Rectal smooth muscle tissue (tissue), 1 donor: ENCODE results near the gene GPR180.
A peak's percentile ranks its signal among the peaks of the same experiment; 100 is the strongest.

Experiments used
- H3K27ac ChIP-seq: one replicate; pipeline ENCODE4 v1.7.0; 2013; ENCODE audit warnings: low read depth, low read length, inconsistent platforms
- H3K27me3 ChIP-seq: one replicate; pipeline ENCODE4 v1.7.0; 2013; ENCODE audit warnings: low read length; ENCODE audit not compliant: control insufficient read depth, insufficient read depth
- H3K36me3 ChIP-seq: one replicate; pipeline ENCODE4 v1.7.0; 2013; ENCODE audit warnings: low read length; ENCODE audit not compliant: control insufficient read depth, insufficient read depth
- H3K4me1 ChIP-seq: one replicate; pipeline ENCODE4 v1.7.0; 2013; ENCODE audit warnings: low read length; ENCODE audit not compliant: control insufficient read depth, insufficient read depth
- H3K4me3 ChIP-seq: one replicate; pipeline ENCODE4 v1.7.0; 2013; ENCODE audit warnings: low read length
- H3K9ac ChIP-seq: one replicate; pipeline ENCODE4 v1.7.0; 2013; ENCODE audit warnings: low read length

Gene GPR180

DNA sequence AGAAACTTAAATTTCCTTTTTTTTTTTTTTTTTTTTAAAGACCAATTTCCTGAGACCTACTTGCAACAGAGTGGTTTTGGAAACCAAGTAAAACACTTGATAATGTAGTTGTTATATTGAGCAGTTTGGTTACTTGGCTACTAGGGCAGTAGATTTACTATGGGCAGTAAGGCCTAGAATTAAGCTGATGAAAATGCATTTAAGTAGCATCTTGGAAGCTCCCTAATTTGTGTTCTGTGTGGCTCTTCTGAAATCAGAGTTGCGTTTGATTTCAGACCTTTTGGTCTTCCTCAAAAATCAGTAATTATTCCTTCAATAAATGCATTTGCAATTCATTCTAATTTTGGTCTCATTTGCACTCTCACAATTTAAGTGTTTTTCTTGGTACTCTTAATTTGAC, 810 bp downstream of the GPR180 start:
- Histone ChIP-seq H3K4me3 (peak overlapping the region; percentile 58), H3K9ac (no peak overlapping the region), H3K4me1 (no peaks in the 10 kb centered on the region), H3K36me3 (peaks cover 2% of the 10 kb centered on the region), H3K27me3 (no peaks in the 10 kb centered on the region), H3K27ac (no peak overlapping the region)

- no peaks in the 10 kb centered on the region for H3K4me1 ChIP-seq
- H3K9ac ChIP-seq, result no peak overlapping the region
- H3K36me3 ChIP-seq, result peaks cover 2% of the 10 kb centered on the region
- H3K27ac ChIP-seq, result no peak overlapping the region
- no peak overlapping the region for H3K4me3 ChIP-seq
- no peaks in the 10 kb centered on the region for H3K27me3 ChIP-seq
Measured at GRCh38 chr13:94607056-94607455, 5.4 kb downstream of the GPR180 start.

- no peak overlapping the region for H3K27ac ChIP-seq
- H3K36me3 ChIP-seq, result peaks cover 2% of the 10 kb centered on the region
- H3K27me3 ChIP-seq, result no peaks in the 10 kb centered on the region
- no peaks in the 10 kb centered on the region for H3K4me1 ChIP-seq
- no peak overlapping the region for H3K9ac ChIP-seq
- H3K4me3 ChIP-seq, result no peak overlapping the region
Measured at GRCh38 chr13:94607939-94608338, 6.3 kb downstream of the GPR180 start.

- no peak overlapping the region for H3K9ac ChIP-seq
Measured at GRCh38 chr13:94608586-94608985, 6.9 kb downstream of the GPR180 start.

DNA sequence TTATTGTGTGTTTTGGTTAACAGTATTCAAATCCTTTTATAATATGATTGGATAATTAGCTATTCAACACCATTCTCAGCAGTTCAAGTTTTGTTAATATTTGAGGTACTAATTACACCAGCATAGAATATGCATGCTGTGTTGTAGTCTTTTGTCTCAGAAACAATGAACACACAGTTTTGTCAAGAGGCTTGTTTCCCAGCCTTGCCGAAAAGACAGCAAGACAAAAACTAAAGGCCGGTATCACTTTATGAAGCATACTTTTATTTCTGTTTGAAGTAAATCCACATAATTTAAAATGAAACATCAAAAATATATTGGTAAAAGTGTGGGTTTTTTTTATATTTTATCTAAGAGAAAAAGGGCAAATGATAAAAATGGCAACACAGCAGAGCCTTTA, 7.5 kb downstream of the GPR180 start:
- no peaks in the 10 kb centered on the region for H3K27me3 ChIP-seq
- H3K4me3 ChIP-seq, result no peak overlapping the region
- peaks cover 2% of the 10 kb centered on the region for H3K36me3 ChIP-seq
- H3K9ac ChIP-seq, result no peak overlapping the region
- no peaks in the 10 kb centered on the region for H3K4me1 ChIP-seq
- H3K27ac ChIP-seq, result no peak overlapping the region

More at GRCh38 chr13:94608586-94608985, 6.9 kb downstream of the GPR180 start:
- no peak overlapping the region for H3K27ac ChIP-seq
- peaks cover 2% of the 10 kb centered on the region for H3K36me3 ChIP-seq
- no peaks in the 10 kb centered on the region for H3K27me3 ChIP-seq
- no peaks in the 10 kb centered on the region for H3K4me1 ChIP-seq
- no peak overlapping the region for H3K4me3 ChIP-seq

DNA sequence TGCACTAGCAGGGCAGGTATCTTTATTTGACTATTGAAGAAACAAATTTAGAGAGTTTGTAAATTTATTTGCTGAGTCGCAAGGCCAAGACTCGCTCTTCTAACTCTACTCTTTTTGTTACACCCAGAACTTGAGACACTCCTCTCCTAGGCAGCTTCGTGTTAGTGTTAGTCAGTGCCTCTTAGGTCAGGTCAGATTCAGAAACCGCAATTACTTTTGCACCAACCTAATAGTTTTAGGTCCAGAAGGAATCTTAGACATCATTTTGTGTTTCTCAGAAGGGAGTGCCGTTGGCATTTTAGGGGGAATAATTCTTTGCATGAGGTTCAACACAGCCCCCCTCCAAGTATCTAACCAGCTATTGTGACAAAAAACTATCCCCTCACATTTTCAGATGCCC, 8.8 kb downstream of the GPR180 start:
- H3K9ac ChIP-seq, result no peak overlapping the region
- no peaks in the 10 kb centered on the region for H3K4me1 ChIP-seq
- no peak overlapping the region for H3K27ac ChIP-seq
- no peak overlapping the region for H3K4me3 ChIP-seq
- no peaks in the 10 kb centered on the region for H3K27me3 ChIP-seq
- H3K36me3 ChIP-seq, result peaks cover 2% of the 10 kb centered on the region

DNA sequence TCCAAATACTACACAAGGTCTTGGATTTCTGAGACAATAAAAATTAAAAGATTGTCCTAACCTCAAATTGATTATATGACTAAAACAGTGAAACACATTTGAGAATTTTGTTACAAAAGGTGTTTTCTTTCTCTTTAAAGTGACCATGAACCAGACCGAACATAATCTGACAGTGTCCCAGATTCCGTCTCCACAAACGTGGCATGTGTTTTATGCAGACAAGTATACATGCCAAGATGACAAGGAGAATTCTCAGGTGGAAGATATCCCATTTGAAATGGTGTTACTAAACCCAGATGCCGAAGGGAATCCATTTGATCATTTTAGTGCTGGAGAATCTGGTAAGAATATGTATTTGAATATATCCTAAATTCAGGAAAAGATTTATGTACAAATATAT, 10.4 kb downstream of the GPR180 start:
- no peaks in the 10 kb centered on the region for H3K36me3 ChIP-seq
- H3K27me3 ChIP-seq, result no peaks in the 10 kb centered on the region
- no peak overlapping the region for H3K27ac ChIP-seq
- no peak overlapping the region for H3K9ac ChIP-seq
- no peaks in the 10 kb centered on the region for H3K4me1 ChIP-seq
- no peak overlapping the region for H3K4me3 ChIP-seq

DNA sequence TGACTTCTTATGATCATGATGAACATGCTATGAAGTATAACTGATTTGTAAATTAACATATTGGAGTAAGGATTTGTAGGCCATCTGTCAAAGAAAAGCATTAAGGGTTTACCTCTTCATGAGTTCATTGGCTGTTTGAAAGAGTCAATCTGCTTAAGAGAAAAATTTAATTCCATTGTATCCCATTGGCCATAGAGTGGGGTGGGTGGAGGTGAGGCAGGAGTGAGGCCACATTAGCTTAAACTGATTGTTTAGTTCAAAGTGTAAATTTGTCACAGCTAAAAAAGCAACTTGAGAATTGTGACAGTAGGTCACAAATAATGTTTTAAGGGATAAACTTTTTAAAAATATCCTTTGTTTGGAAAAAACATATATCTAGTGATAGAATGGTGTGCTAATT, 11.4 kb downstream of the GPR180 start:
- no peaks in the 10 kb centered on the region for H3K36me3 ChIP-seq
- H3K27ac ChIP-seq, result no peak overlapping the region
- H3K4me1 ChIP-seq, result no peaks in the 10 kb centered on the region
- no peak overlapping the region for H3K4me3 ChIP-seq
- H3K27me3 ChIP-seq, result no peaks in the 10 kb centered on the region
- no peak overlapping the region for H3K9ac ChIP-seq

- H3K36me3 ChIP-seq, result no peaks in the 10 kb centered on the region
- H3K27ac ChIP-seq, result no peak overlapping the region
- no peak overlapping the region for H3K9ac ChIP-seq
- H3K4me3 ChIP-seq, result no peak overlapping the region
- no peaks in the 10 kb centered on the region for H3K27me3 ChIP-seq
- no peaks in the 10 kb centered on the region for H3K4me1 ChIP-seq
Measured at GRCh38 chr13:94617389-94618000, 15.8 kb downstream of the GPR180 start.

DNA sequence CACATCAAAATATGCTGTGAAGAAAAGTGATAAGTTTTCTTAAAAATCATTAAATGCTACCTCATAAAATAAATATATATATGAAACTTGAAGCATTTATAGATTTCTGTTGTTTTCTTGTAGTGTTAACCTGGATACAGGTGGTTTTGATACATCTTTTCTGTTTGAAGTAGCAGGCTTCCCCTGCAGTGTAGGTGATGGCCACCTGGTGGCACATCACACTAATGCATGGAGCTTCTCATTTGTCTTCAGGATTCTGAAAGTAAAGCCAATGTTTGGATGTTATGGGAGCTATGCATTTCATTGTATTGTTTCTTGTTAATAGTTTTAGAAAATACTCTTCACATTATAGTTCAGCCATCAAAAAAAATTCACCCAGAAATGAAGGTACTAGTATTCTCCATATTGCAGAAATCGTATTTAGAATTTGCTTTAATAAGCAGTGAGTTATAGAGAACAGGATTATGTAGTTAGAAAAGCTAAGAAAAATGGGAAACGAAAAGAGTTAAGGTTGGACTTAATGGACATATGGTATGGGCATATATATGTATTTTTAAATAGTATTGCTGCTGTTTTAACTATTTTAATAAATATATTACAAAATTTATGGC, 18.7 kb downstream of the GPR180 start:
- H3K36me3 ChIP-seq, result no peaks in the 10 kb centered on the region

DNA sequence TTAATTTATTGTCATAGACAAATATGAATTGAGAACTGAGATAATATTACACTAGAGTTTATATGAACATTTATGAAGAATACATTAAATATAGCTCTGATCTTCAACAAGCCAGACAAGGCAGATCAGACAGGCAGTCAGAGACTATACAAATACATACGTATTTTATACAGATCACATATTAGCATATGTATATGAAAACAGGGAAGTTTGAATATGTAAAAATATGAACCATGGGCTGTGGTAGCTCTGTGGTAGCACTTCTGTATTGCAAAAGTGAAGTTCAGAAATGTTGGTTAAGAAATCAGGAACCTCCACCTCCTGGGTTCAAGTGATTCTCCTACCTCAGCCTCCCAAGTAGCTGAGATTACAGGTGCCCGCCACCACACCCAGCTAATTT, 20.7 kb downstream of the GPR180 start:
- H3K36me3 ChIP-seq, result no peaks in the 10 kb centered on the region
- H3K27me3 ChIP-seq, result no peaks in the 10 kb centered on the region
- H3K4me1 ChIP-seq, result no peaks in the 10 kb centered on the region
- H3K4me3 ChIP-seq, result no peak overlapping the region
- H3K9ac ChIP-seq, result no peak overlapping the region
- no peak overlapping the region for H3K27ac ChIP-seq

More for the DNA sequence above, 18.7 kb downstream of the GPR180 start:
- H3K9ac ChIP-seq, result no peak overlapping the region
- H3K4me3 ChIP-seq, result no peak overlapping the region
- no peaks in the 10 kb centered on the region for H3K4me1 ChIP-seq
- H3K27ac ChIP-seq, result no peak overlapping the region
- no peaks in the 10 kb centered on the region for H3K27me3 ChIP-seq

GRCh38 chr13:94623316-94623715, 21.7 kb downstream of the GPR180 start:
- Histone ChIP-seq H3K27ac (no peak overlapping the region), H3K36me3 (no peaks in the 10 kb centered on the region), H3K9ac (no peak overlapping the region), H3K4me1 (no peaks in the 10 kb centered on the region), H3K27me3 (no peaks in the 10 kb centered on the region), H3K4me3 (no peak overlapping the region)

GRCh38 chr13:94630858-94631257, 29.2 kb downstream of the GPR180 start:
- no peaks in the 10 kb centered on the region for H3K27me3 ChIP-seq
- no peak overlapping the region for H3K27ac ChIP-seq
- no peaks in the 10 kb centered on the region for H3K4me1 ChIP-seq
- H3K4me3 ChIP-seq, result no peak overlapping the region
- no peaks in the 10 kb centered on the region for H3K36me3 ChIP-seq
- H3K9ac ChIP-seq, result no peak overlapping the region
